Natural killer cell (primary cell): Measurements from ENCODE around the gene MRPS7. TPM values are rescaled to one million over a fixed set of nuclear protein-coding genes. Genes with fewer than 3 reads are reported as not detected.
"Not testable (repeated sequence)": the region's sequence is repeated elsewhere in the genome, so short reads cannot be mapped to it uniquely, and the experiment has no call there.

Experiments used
- ATAC-seq, 3 donors: fragments of 150-1000 bp in 2 of 3; fragments of 200-7000 bp in 1 of 3; cut with Tn5 transposase; 1 replicate in 1 of 3; 2 replicates in 2 of 3; pipeline ENCODE4 v1.10.0; 2021; ENCODE audit warnings: mild to moderate bottlenecking in 2 of 3, moderate library complexity in 2 of 3
- DNase-seq, 2 donors: peaks; one replicate each; pipeline versions ENCODE4 v3.0.0 to v3.0.0-alpha.2; 2013 to 2021; ENCODE audit warnings: mixed read lengths in 1 of 2
- H3K27ac ChIP-seq: one replicate; pipeline ENCODE4 v1.5.1; 2013; ENCODE audit warnings: mild to moderate bottlenecking, low read length
- H3K27me3 ChIP-seq: one replicate; pipeline ENCODE4 v1.6.1; 2013; ENCODE audit warnings: low read length; ENCODE audit not compliant: control insufficient read depth, insufficient read depth
- H3K36me3 ChIP-seq: one replicate; pipeline ENCODE4 v1.6.1; 2013; ENCODE audit warnings: low read length; ENCODE audit not compliant: control insufficient read depth, insufficient read depth
- H3K4me1 ChIP-seq: one replicate; pipeline ENCODE4 v1.6.1; 2013; ENCODE audit warnings: low read length; ENCODE audit not compliant: control insufficient read depth, insufficient read depth
- H3K4me3 ChIP-seq: one replicate; pipeline ENCODE4 v1.5.1; 2013; ENCODE audit warnings: low read length
- H3K9me3 ChIP-seq: one replicate; pipeline ENCODE4 v1.6.1; 2013; ENCODE audit warnings: low read length; ENCODE audit not compliant: control insufficient read depth, insufficient read depth
- H3K27ac Mint-ChIP-seq, 2 donors: one replicate each; pipeline ENCODE4 v1.8.0; 2022; ENCODE audit warnings: mild to moderate bottlenecking in 2 of 2, mixed read lengths in 2 of 2, moderate library complexity in 1 of 2
- H3K27me3 Mint-ChIP-seq, 2 donors: one replicate each; pipeline ENCODE4 v1.8.0; 2022; ENCODE audit warnings: low read depth in 2 of 2, mixed read lengths in 2 of 2
- H3K36me3 Mint-ChIP-seq: one replicate; pipeline ENCODE4 v1.8.0; 2022; ENCODE audit warnings: mixed read lengths
- H3K4me1 Mint-ChIP-seq, 2 donors: one replicate each; pipeline ENCODE4 v1.8.0; 2022; ENCODE audit warnings: mixed read lengths in 2 of 2
- H3K4me3 Mint-ChIP-seq: one replicate; pipeline ENCODE4 v1.8.0; 2022; ENCODE audit warnings: mild to moderate bottlenecking, moderate library complexity, mixed read lengths
- H3K9me3 Mint-ChIP-seq, 2 donors: one replicate each; pipeline ENCODE4 v1.8.0; 2022; ENCODE audit warnings: mixed read lengths in 2 of 2
- CTCF ChIP-seq: fragments of 200-600 bp; IDR thresholded peaks from one replicate; pipeline ENCODE4 v1.8.0; 2022; ENCODE audit warnings: antibody characterized with exemption
- WGBS: methylation state at CpG from one replicate; pipeline ENCODE4 v1.1.7; 2013; ENCODE audit warnings: missing lambda C conversion rate; ENCODE audit not compliant: insufficient coverage; 5-methylcytosine and 5-hydroxymethylcytosine counted together
- intact Hi-C: fragments of 100-400 bp; cut with micrococcal nuclease; formaldehyde crosslinking; loops from one replicate; pipeline ENCODE4 v1.14.2; 2022
- total RNA-seq, 4 donors: library from RNA; stranded (reverse); fragments of 120-200 nt in 1 of 4; gene quantifications; one replicate each; pipeline versions ENCODE4 v1.2.3 to v1.2.4, GENCODE V29; 2013 to 2022

MRPS7 gene
- total RNA-seq, 3 donors from 2014 or later (not counting 1 experiment from before 2014, with no cell fraction given) = 27.3 to 29.4 (median 27.9) TPM

- WGBS = 51% methylated on average over 11 of the region's 11 CpGs
- H3K27me3 ChIP-seq = no peaks in the 10 kb centered on the region
- Mint-ChIP-seq H3K27me3 (no peaks in the 10 kb centered on the region), H3K27ac (peak overlapping the region; percentile 28 to 62), H3K4me1 (peaks cover 44 to 45% of the 10 kb centered on the region in 2 donors), H3K36me3 (no peaks in the 10 kb centered on the region), H3K9me3 (no peaks in the 10 kb centered on the region), H3K4me3 (no peak overlapping the region)
- ATAC-seq (no peak), DNase-seq (peak in 1 of 2 donors; percentile 65)
- no peaks in the 10 kb centered on the region for H3K9me3 ChIP-seq
- H3K4me1 ChIP-seq = peaks cover 26% of the 10 kb centered on the region
- H3K27ac ChIP-seq = no peak overlapping the region
- no peak for TF ChIP-seq CTCF
- peaks cover 17% of the 10 kb centered on the region for H3K36me3 ChIP-seq
- no peak overlapping the region for H3K4me3 ChIP-seq
- intact Hi-C loops = no loop called here
Observed at GRCh38 chr17:75250009-75250471, 11.6 kb upstream of the MRPS7 start.

GRCh38 chr17:75252039-75252816, 9.5 kb upstream of the MRPS7 start:
- no peaks in the 10 kb centered on the region for H3K36me3 Mint-ChIP-seq
- peaks cover 66 to 67% of the 10 kb centered on the region in 2 donors for H3K4me1 Mint-ChIP-seq
- H3K27ac Mint-ChIP-seq = peak overlapping the region; percentile 16 to 30
- TF ChIP-seq CTCF = no peak
- no peak for ATAC-seq
- Histone ChIP-seq H3K9me3 (no peaks in the 10 kb centered on the region), H3K27me3 (no peaks in the 10 kb centered on the region), H3K36me3 (no peaks in the 10 kb centered on the region), H3K4me1 (peaks cover 23% of the 10 kb centered on the region), H3K4me3 (no peak overlapping the region), H3K27ac (peak overlapping the region; percentile 35)
- no peaks in the 10 kb centered on the region for H3K27me3 Mint-ChIP-seq
- 91% methylated on average over 8 of the region's 8 CpGs for WGBS
- no peak overlapping the region for H3K4me3 Mint-ChIP-seq
- DNase-seq = no peak
- intact Hi-C loops = no loop called here
- no peaks in the 10 kb centered on the region for H3K9me3 Mint-ChIP-seq

- H3K27me3 Mint-ChIP-seq, intact Hi-C loops, H3K9me3 ChIP-seq, ATAC-seq, DNase-seq, H3K27ac ChIP-seq, H3K27me3 ChIP-seq, H3K36me3 Mint-ChIP-seq, H3K4me3 Mint-ChIP-seq, H3K4me3 ChIP-seq, H3K36me3 ChIP-seq, H3K9me3 Mint-ChIP-seq: not testable (repeated sequence)
- H3K4me1 ChIP-seq = peaks cover 23% of the 10 kb centered on the region
- 70% methylated on average over 4 of the region's 11 CpGs for WGBS
- H3K4me1 Mint-ChIP-seq = peaks cover 89 to 92% of the 10 kb centered on the region in 2 donors
- H3K27ac Mint-ChIP-seq = peak overlapping the region in 1 of 2 donors; percentile 14
Observed at GRCh38 chr17:75255954-75256698, 5.6 kb upstream of the MRPS7 start.

- H3K4me1 ChIP-seq = peaks cover 18% of the 10 kb centered on the region
- H3K4me3 ChIP-seq, intact Hi-C loops, DNase-seq, H3K36me3 Mint-ChIP-seq, H3K4me3 Mint-ChIP-seq, H3K9me3 ChIP-seq, H3K27me3 Mint-ChIP-seq, H3K9me3 Mint-ChIP-seq, ATAC-seq, H3K27ac ChIP-seq, H3K36me3 ChIP-seq, H3K27me3 ChIP-seq: not testable (repeated sequence)
- 67% methylated on average over 2 of the region's 2 CpGs for WGBS
- H3K4me1 Mint-ChIP-seq = peaks cover 84 to 98% of the 10 kb centered on the region in 2 donors
- H3K27ac Mint-ChIP-seq = peak overlapping the region in 1 of 2 donors; percentile 44
Observed at GRCh38 chr17:75257228-75257627, 4.5 kb upstream of the MRPS7 start.
